Transverse colon (tissue), 4 donors: Measurements from ENCODE around the gene AGO3. TPM values are rescaled to one million over a fixed set of nuclear protein-coding genes. Genes with fewer than 3 reads are reported as not detected.

Source experiments
- DNase-seq: peaks from one replicate; pipeline ENCODE4 v3.0.0-alpha.2; 2019
- H3K27ac ChIP-seq, 4 donors: fragments of 200-600 bp; sonication (generic); 2 replicates each; pipeline ENCODE4 v1.5.1; 2016 to 2018; ENCODE audit warnings: inconsistent platforms in 4 of 4
- H3K27me3 ChIP-seq: fragments of 200-600 bp; sonication (generic); 2 replicates; pipeline ENCODE4 v1.5.1; 2017; ENCODE audit warnings: inconsistent platforms
- H3K36me3 ChIP-seq, 4 donors: fragments of 200-600 bp; sonication (generic); 2 replicates each; pipeline ENCODE4 v1.5.1; 2017 to 2019; ENCODE audit warnings: inconsistent platforms in 4 of 4
- H3K4me1 ChIP-seq, 4 donors: fragments of 200-600 bp; sonication (generic); 2 replicates each; pipeline ENCODE4 v1.5.1; 2017 to 2020; ENCODE audit warnings: inconsistent platforms in 4 of 4
- H3K4me3 ChIP-seq, 4 donors: fragments of 200-600 bp; sonication (generic); 1 replicate in 1 of 4; 2 replicates in 3 of 4; pipeline versions ENCODE4 v1.5.1 to v1.6.1; 2017 to 2019; ENCODE audit warnings: inconsistent platforms in 4 of 4
- H3K9me3 ChIP-seq, 2 donors: fragments of 200-600 bp; sonication (generic); 2 replicates each; pipeline ENCODE4 v1.5.1; 2017 to 2019; ENCODE audit warnings: inconsistent platforms in 2 of 2
- CTCF ChIP-seq, 5 experiments: fragments of 200-600 bp in 3 of 5; fragments of 450-650 bp in 2 of 5; sonication (generic) in 3 of 5; IDR thresholded peaks; 1 replicate in 2 of 5; 2 replicates in 3 of 5; pipeline ENCODE4 v1.5.1; 2016 to 2017; ENCODE audit warnings: antibody characterized with exemption in 5 of 5, inconsistent platforms in 3 of 5, mild to moderate bottlenecking in 2 of 5, moderate library complexity in 1 of 5
- EP300 ChIP-seq: sonication (generic); formaldehyde crosslinking; IDR thresholded peaks from one replicate; pipeline ENCODE4 v1.6.1; 2017; ENCODE audit warnings: antibody characterized with exemption, low read depth
- POLR2A ChIP-seq: fragments of 450-650 bp; IDR thresholded peaks from one replicate; pipeline ENCODE4 v1.6.1; 2016; ENCODE audit warnings: antibody characterized with exemption, mild to moderate bottlenecking, moderate library complexity
- POLR2AphosphoS5 ChIP-seq, 3 donors: sonication (generic); formaldehyde crosslinking; IDR thresholded peaks; one replicate each; pipeline ENCODE4 v1.6.1; 2016; ENCODE audit warnings: antibody characterized with exemption in 3 of 3
- WGBS, 2 donors: methylation state at CpG; one replicate each; pipeline ENCODE4 v1.1.5; 2018; ENCODE audit warnings: low coverage in 1 of 2; 5-methylcytosine and 5-hydroxymethylcytosine counted together
- in situ Hi-C, 4 donors: fragments of 200-750 bp; cut with MboI; loops; one replicate each; pipeline versions ENCODE4 v1.15.0 to v1.15.1; 2017; ENCODE audit warnings: low sequenced_read_pairs in 3 of 4, low pct_ligation_motif_present in 1 of 4, low pct_unique_long_range_greater_than_20kb in 1 of 4
- intact Hi-C: fragments of 100-400 bp; cut with DNase I; formaldehyde crosslinking; loops from one replicate; pipeline ENCODE4 v1.15.1; 2023; ENCODE audit warnings: low total_unique reads
- total RNA-seq, 4 donors: library from RNA; depleted of rRNA; stranded (reverse); fragments of >200 nt; gene quantifications; one replicate each; pipeline ENCODE4 v1.1.0, GENCODE V29; 2016

Gene AGO3
- total RNA-seq, 4 donors from 2014 or later = 11.3 to 357 (median 14.1) TPM

- H3K9me3 ChIP-seq = no peaks in the 10 kb centered on the region
- TF ChIP-seq CTCF (IDR thresholded peaks at IDR 0.05) = no peak
- TF ChIP-seq POLR2AphosphoS5 (IDR thresholded peaks at IDR 0.05) = no peak
- no peak for TF ChIP-seq EP300
- no peak for TF ChIP-seq POLR2A
- 83% methylated on average over 4 of the region's 13 CpGs; no CpG with 5 or more reads in 1 of the 2 donors for WGBS, 2 donors
- in situ Hi-C loops (loop anchor here in 1 of 4 donors (10.0 kb wide), 1 partner anchor 86 kb away; no protein-coding TSS in a partner anchor), intact Hi-C loops (loop anchor here (2.0 to 5.0 kb wide), 2 partner anchors 36 to 323 kb away; no protein-coding TSS in a partner anchor)
- no peaks in the 10 kb centered on the region for H3K27me3 ChIP-seq
- H3K36me3 ChIP-seq = peaks cover 0 to 15% (median 0%) of the 10 kb centered on the region in 4 donors
- no peak overlapping the region for H3K27ac ChIP-seq
- DNase-seq = no peak
- H3K4me3 ChIP-seq = no peak overlapping the region
- H3K4me1 ChIP-seq = peaks cover 0 to 8% (median 3%) of the 10 kb centered on the region in 4 donors
Measured at GRCh38 chr1:36098650-36099365, 167.9 kb downstream of the AGO3 start.

GRCh38 chr1:36099681-36100341 is 168.9 kb downstream of the AGO3 start:
- TF ChIP-seq POLR2A = no peak
- TF ChIP-seq CTCF (IDR thresholded peaks at IDR 0.05) = peak; percentile 77 to 93 (median 86)

GRCh38 chr1:36100376-36100775 is 169.5 kb downstream of the AGO3 start:
- H3K4me3 ChIP-seq = no peak overlapping the region
- 69% methylated on average over 6 of the region's 6 CpGs; no CpG with 5 or more reads in 1 of the 2 donors for WGBS, 2 donors
- intact Hi-C loops (no loop called here), in situ Hi-C loops (loop anchor here in 3 of 4 donors (10.0 to 25.0 kb wide), 5 partner anchors 84 to 312 kb away; no protein-coding TSS in a partner anchor)
- TF ChIP-seq POLR2A = no peak
- TF ChIP-seq POLR2AphosphoS5 (IDR thresholded peaks at IDR 0.05) = no peak
- no peak for TF ChIP-seq CTCF (IDR thresholded peaks at IDR 0.05)
- H3K4me1 ChIP-seq = peaks cover 0 to 8% (median 3%) of the 10 kb centered on the region in 4 donors
- H3K27ac ChIP-seq = no peak overlapping the region
- no peak for DNase-seq
- no peaks in the 10 kb centered on the region for H3K36me3 ChIP-seq
- no peaks in the 10 kb centered on the region for H3K9me3 ChIP-seq
- no peaks in the 10 kb centered on the region for H3K27me3 ChIP-seq

More at GRCh38 chr1:36099681-36100341, 168.9 kb downstream of the AGO3 start:
- intact Hi-C loops (loop anchor here (2.0 to 5.0 kb wide), 2 partner anchors 35 to 322 kb away; no protein-coding TSS in a partner anchor), in situ Hi-C loops (loop anchor here in 3 of 4 donors (10.0 to 25.0 kb wide), 5 partner anchors 85 to 312 kb away; no protein-coding TSS in a partner anchor)
- peak; percentile 84 for DNase-seq
- Histone ChIP-seq H3K4me3 (no peak overlapping the region), H3K9me3 (no peaks in the 10 kb centered on the region), H3K27me3 (no peaks in the 10 kb centered on the region), H3K36me3 (peaks cover 0 to 5% (median 0%) of the 10 kb centered on the region in 4 donors), H3K27ac (no peak overlapping the region), H3K4me1 (peaks cover 0 to 8% (median 3%) of the 10 kb centered on the region in 4 donors)
- 30% methylated on average over 18 of the region's 18 CpGs; no CpG with 5 or more reads in 1 of the 2 donors for WGBS, 2 donors

GRCh38 chr1:36101546-36101945 is 170.6 kb downstream of the AGO3 start:
- no peak overlapping the region for H3K27ac ChIP-seq
- no peak for TF ChIP-seq POLR2A
- no peak for TF ChIP-seq POLR2AphosphoS5 (IDR thresholded peaks at IDR 0.05)
- TF ChIP-seq EP300 = no peak
- TF ChIP-seq CTCF (IDR thresholded peaks at IDR 0.05) = no peak
- H3K4me3 ChIP-seq = no peak overlapping the region
- H3K27me3 ChIP-seq = no peaks in the 10 kb centered on the region
- WGBS, 2 donors = 98 to 100% methylated on average over 4 to 5 of the region's 5 CpGs
- intact Hi-C loops (no loop called here), in situ Hi-C loops (loop anchor here in 3 of 4 donors (10.0 to 25.0 kb wide), 5 partner anchors 83 to 311 kb away; no protein-coding TSS in a partner anchor)
- DNase-seq = no peak
- no peaks in the 10 kb centered on the region for H3K36me3 ChIP-seq
- no peaks in the 10 kb centered on the region for H3K9me3 ChIP-seq
- H3K4me1 ChIP-seq = peaks cover 0 to 8% (median 3%) of the 10 kb centered on the region in 4 donors
